Right lobe of liver (tissue), 6 donors: ENCODE data around the gene RDH13. TPM values are rescaled to one million over a fixed set of nuclear protein-coding genes. Genes with fewer than 3 reads are reported as not detected.
"Not testable (repeated sequence)": the region's sequence is repeated elsewhere in the genome, so short reads cannot be mapped to it uniquely, and the experiment has no call there.

ENCODE experiments used
- ATAC-seq, 4 donors: fragments of 200-7000 bp; cut with Tn5 transposase; one replicate each; pipeline ENCODE4 v1.9.1; 2020; ENCODE audit warnings: mild to moderate bottlenecking in 4 of 4, moderate library complexity in 4 of 4
- DNase-seq, 3 donors: peaks; one replicate each; pipeline ENCODE4 v3.0.0-alpha.2; 2020
- H3K27ac ChIP-seq, 3 donors: fragments of 200-600 bp; one replicate each; pipeline ENCODE4 v1.8.0; 2022
- H3K27me3 ChIP-seq, 2 donors: fragments of 200-600 bp; one replicate each; pipeline ENCODE4 v1.8.0; 2022
- H3K36me3 ChIP-seq, 4 donors: fragments of 200-600 bp; sonication (generic) in 1 of 4; one replicate each; pipeline versions ENCODE4 v1.5.1 to v1.8.0; 2017 to 2022; ENCODE audit warnings: control low read depth in 1 of 4
- H3K4me1 ChIP-seq, 4 donors: fragments of 200-600 bp; sonication (generic) in 1 of 4; one replicate each; pipeline versions ENCODE4 v1.5.1 to v1.8.0; 2017 to 2022; ENCODE audit warnings: control low read depth in 1 of 4
- H3K4me3 ChIP-seq, 3 donors: fragments of 200-600 bp; one replicate each; pipeline ENCODE4 v1.8.0; 2022
- H3K9me3 ChIP-seq, 4 donors: fragments of 200-600 bp; sonication (generic) in 1 of 4; one replicate each; pipeline versions ENCODE4 v1.5.1 to v1.8.0; 2017 to 2022; ENCODE audit warnings: control low read depth in 1 of 4
- POLR2A ChIP-seq: fragments of 450-650 bp; IDR thresholded peaks from one replicate; pipeline ENCODE4 v1.6.1; 2017; ENCODE audit warnings: antibody characterized with exemption, mild to moderate bottlenecking
- WGBS: methylation state at CpG from one replicate; pipeline ENCODE4 v1.1.6; 2018; ENCODE audit warnings: low coverage, low lambda C conversion rate; ENCODE audit not compliant: insufficient coverage; ENCODE audit errors: missing lambda C conversion rate; 5-methylcytosine and 5-hydroxymethylcytosine counted together
- intact Hi-C, 2 donors: fragments of 100-400 bp; cut with DNase I; formaldehyde crosslinking; loops; one replicate each; pipeline versions ENCODE4 v1.11.2 to v1.14.1; 2022
- total RNA-seq, 6 experiments: library from RNA; depleted of rRNA in 2 of 6; stranded (reverse); fragments of >200 nt in 2 of 6; fragmentation: NEBNext Ultra II Directional in 3 of 6; extraction: Animal tissue kit (Norgen Biotek cat#: 25700) in 3 of 6; gene quantifications; one replicate each; pipeline versions ENCODE4 v1.1.0 to v1.2.4, GENCODE V29; 2016 to 2023
- TF ChIP-seq, protein P1 (sequence below), 4 donors: fragments of 200-600 bp in 3 of 4; fragments of 450-650 bp in 1 of 4; IDR thresholded peaks; one replicate each; pipeline versions ENCODE4 v1.5.1 to v1.8.0; 2016 to 2022; ENCODE audit warnings: antibody characterized with exemption in 4 of 4, mild to moderate bottlenecking in 2 of 4
- donor health status: DM: no; HTN: yes; CAD: no.
- donor health status: DM: no; HTN: no; CAD: no.
- donor health status: DM: no; HTN: no; CAD: no.
- donor health status: DM: no; HTN: yes; CAD: no.
- donor health status: DM: no; HTN: yes; CAD: no.

Gene RDH13
- total RNA-seq, 6 experiments from 2014 or later = 7.7 to 16.8 (median 12.1) TPM

DNA sequence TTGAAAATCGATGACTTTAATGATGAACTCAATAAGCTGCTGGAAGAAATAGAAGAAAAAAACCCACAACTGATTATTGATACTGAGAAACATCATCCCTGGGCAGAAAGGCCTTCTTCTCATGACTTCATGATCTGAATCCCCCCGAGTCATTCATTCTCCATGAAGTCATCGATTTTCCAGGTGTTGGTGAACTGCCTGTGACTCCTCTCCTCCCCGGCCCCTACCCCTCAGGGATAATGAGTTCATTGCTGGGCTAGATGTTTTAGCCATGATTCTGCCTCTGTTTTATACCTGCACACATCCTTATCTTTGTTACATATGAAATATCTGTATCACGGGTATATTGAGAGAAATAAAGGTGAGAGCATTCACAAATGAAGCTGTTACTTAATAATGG, 62.2 kb downstream of the RDH13 start:
- no peak overlapping the region for H3K4me3 ChIP-seq
- 43% methylated on average over 5 of the region's 5 CpGs for WGBS
- H3K36me3 ChIP-seq = no peaks in the 10 kb centered on the region
- no peak for DNase-seq
- no peak for ATAC-seq
- no peaks in the 10 kb centered on the region for H3K27me3 ChIP-seq
- TF ChIP-seq POLR2A = no peak
- TF ChIP-seq, protein P1, sequence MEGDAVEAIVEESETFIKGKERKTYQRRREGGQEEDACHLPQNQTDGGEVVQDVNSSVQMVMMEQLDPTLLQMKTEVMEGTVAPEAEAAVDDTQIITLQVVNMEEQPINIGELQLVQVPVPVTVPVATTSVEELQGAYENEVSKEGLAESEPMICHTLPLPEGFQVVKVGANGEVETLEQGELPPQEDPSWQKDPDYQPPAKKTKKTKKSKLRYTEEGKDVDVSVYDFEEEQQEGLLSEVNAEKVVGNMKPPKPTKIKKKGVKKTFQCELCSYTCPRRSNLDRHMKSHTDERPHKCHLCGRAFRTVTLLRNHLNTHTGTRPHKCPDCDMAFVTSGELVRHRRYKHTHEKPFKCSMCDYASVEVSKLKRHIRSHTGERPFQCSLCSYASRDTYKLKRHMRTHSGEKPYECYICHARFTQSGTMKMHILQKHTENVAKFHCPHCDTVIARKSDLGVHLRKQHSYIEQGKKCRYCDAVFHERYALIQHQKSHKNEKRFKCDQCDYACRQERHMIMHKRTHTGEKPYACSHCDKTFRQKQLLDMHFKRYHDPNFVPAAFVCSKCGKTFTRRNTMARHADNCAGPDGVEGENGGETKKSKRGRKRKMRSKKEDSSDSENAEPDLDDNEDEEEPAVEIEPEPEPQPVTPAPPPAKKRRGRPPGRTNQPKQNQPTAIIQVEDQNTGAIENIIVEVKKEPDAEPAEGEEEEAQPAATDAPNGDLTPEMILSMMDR (IDR thresholded peaks at IDR 0.05) = no peak
- intact Hi-C loops = no loop called here
- no peaks in the 10 kb centered on the region for H3K4me1 ChIP-seq
- H3K27ac ChIP-seq = no peak overlapping the region
- H3K9me3 ChIP-seq = no peaks in the 10 kb centered on the region

DNA sequence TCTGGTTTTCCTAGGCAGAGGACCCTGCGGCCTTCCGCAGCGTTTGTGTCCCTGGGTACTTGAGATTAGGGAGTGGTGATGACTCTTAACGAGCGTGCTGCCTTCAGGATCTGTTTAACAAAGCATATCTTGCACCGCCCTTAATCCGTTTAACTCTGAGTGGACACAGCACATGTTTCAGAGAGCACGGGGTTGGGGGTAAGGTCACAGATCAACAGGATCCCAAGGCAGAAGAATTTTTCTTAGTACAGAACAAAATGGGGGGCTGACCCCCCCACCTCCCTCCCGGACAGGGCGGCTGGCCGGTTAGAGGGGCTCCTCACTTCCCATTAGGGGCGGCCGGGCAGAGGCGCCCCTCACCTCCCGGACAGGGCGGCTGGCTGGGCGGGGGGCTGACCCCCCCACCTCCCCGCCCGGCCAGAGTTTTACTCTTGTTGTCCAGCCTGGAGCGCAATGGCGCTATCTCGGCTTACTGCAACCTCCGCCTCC, 64.2 kb downstream of the RDH13 start:
- ATAC-seq, intact Hi-C loops, H3K4me1 ChIP-seq, DNase-seq, H3K27ac ChIP-seq, H3K9me3 ChIP-seq, H3K36me3 ChIP-seq, H3K27me3 ChIP-seq, H3K4me3 ChIP-seq: not testable (repeated sequence)
- WGBS = 40% methylated on average over 4 of the region's 23 CpGs

DNA sequence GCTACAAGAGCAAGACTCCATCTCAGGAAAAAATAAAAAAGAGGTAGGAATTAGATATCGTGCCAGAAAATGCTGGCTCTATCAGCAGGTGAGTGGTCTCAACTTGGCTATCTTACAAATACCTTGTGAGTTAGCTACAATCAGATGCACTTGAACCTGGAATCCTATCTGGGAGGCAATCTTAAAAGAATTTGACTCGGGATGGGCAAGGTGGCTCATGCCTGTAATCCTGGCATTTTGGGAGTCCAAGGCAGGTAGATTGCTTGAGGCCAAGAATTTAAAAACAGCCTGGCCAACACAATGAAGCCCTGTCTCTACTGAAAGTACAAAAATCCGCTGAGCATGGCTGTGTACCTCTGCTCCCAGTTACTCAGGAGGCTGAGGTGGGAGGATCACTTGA, 67.4 kb downstream of the RDH13 start:
- H3K9me3 ChIP-seq = no peaks in the 10 kb centered on the region
- H3K4me1 ChIP-seq = no peaks in the 10 kb centered on the region
- TF ChIP-seq, protein P1 (IDR thresholded peaks at IDR 0.05) = no peak
- TF ChIP-seq POLR2A = no peak
- no peaks in the 10 kb centered on the region for H3K36me3 ChIP-seq
- intact Hi-C loops = no loop called here
- DNase-seq (no peak), ATAC-seq (no peak)
- no peaks in the 10 kb centered on the region for H3K27me3 ChIP-seq
- 21% methylated on average over 3 of the region's 3 CpGs for WGBS
- H3K27ac ChIP-seq = no peak overlapping the region
- no peak overlapping the region for H3K4me3 ChIP-seq

Other genes with a start within 250 kb of the RDH13 start
- under 1 TPM in 1 of 6 experiments, not detected in 5; 0.12 TPM for gene KIR3DL1, start 246.7 kb downstream of the RDH13 start, total RNA-seq
- gene KIR2DS4, start 230.5 kb downstream of the RDH13 start, total RNA-seq = under 1 TPM in 1 of 6 experiments, not detected in 5; 0.18 TPM
- gene KIR3DL2, start 212.7 kb downstream of the RDH13 start, total RNA-seq = not detected
- gene FCAR, start 188.9 kb downstream of the RDH13 start, total RNA-seq = under 1 TPM in 5 of 6 experiments, not detected in 1; 0.22 to 0.73 (median 0.61) TPM
- under 1 TPM in 3 of 6 experiments, not detected in 3; 0.22 to 0.93 (median 0.58) TPM for gene NCR1, start 157.0 kb downstream of the RDH13 start, total RNA-seq
- not detected for gene NLRP7, start 115.6 kb downstream of the RDH13 start, total RNA-seq
- under 1 TPM in 5 of 6 experiments, not detected in 1; 0.18 to 0.81 (median 0.42) TPM for gene NLRP2, start 96.8 kb downstream of the RDH13 start, total RNA-seq
- under 1 TPM in 2 of 6 experiments, not detected in 4; 0.33 to 0.42 TPM for gene GP6, start 24.9 kb downstream of the RDH13 start, total RNA-seq
- 1 to 10 TPM in 4 of 6 experiments, under 1 TPM in 2; 0.49 to 2.4 (median 1.2) TPM for gene EPS8L1, start 12.7 kb upstream of the RDH13 start, total RNA-seq
- 10 to 100 TPM; 35.6 to 48.1 (median 41.7) TPM for gene PPP1R12C, start 54.5 kb upstream of the RDH13 start, total RNA-seq
- gene TNNT1, start 86.1 kb upstream of the RDH13 start, total RNA-seq = 10 to 100 TPM in 1 of 6 experiments, 1 to 10 TPM in 3, not detected in 2; 1.2 to 10.9 (median 1.6) TPM
- under 1 TPM in 3 of 6 experiments, not detected in 3; 0.43 to 0.83 (median 0.62) TPM for gene TNNI3, start 94.6 kb upstream of the RDH13 start, total RNA-seq
- gene DNAAF3, start 103.5 kb upstream of the RDH13 start, total RNA-seq = 1 to 10 TPM in 2 of 6 experiments, under 1 TPM in 4; 0.22 to 4.3 (median 0.49) TPM
- gene SYT5, start 117.1 kb upstream of the RDH13 start, total RNA-seq = 1 to 10 TPM in 1 of 6 experiments, under 1 TPM in 1, not detected in 4; 0.06 to 1.7 TPM
- gene PTPRH, start 146.4 kb upstream of the RDH13 start, total RNA-seq = 10 to 100 TPM in 3 of 6 experiments, 1 to 10 TPM in 3; 4.2 to 25.9 (median 12.9) TPM
- gene TMEM86B, start 165.6 kb upstream of the RDH13 start, total RNA-seq = 10 to 100 TPM in 5 of 6 experiments, 1 to 10 TPM in 1; 8.8 to 22.2 (median 14.0) TPM
- 10 to 100 TPM; 26.4 to 39.6 (median 30.2) TPM for gene PPP6R1, start 195.9 kb upstream of the RDH13 start, total RNA-seq
- 10 to 100 TPM; 11.3 to 28.3 (median 15.6) TPM for gene HSPBP1, start 217.0 kb upstream of the RDH13 start, total RNA-seq
- under 1 TPM in 3 of 6 experiments, not detected in 3; 0.20 to 0.29 (median 0.24) TPM for gene BRSK1, start 220.8 kb upstream of the RDH13 start, total RNA-seq